H1 (cell line): ENCODE results near the gene FIG4. TPM values are rescaled to one million over a fixed set of nuclear protein-coding genes. Genes with fewer than 3 reads are reported as not detected.

Experiments
- CTCF ChIA-PET: fragments of 300-600 bp; sonication (Branson Sonifier 250); formaldehyde crosslinking; loops from one replicate; lab custom pipeline; 2021; ENCODE audit not compliant: partially characterized antibody; lab: Charles Lee
- POLR2A ChIA-PET: fragments of 300-600 bp; sonication (Branson Sonifier 250); formaldehyde crosslinking; loops from one replicate; lab custom pipeline; 2021; ENCODE audit warnings: inconsistent platforms; ENCODE audit not compliant: partially characterized antibody; lab: Charles Lee
- DNase-seq, 2 experiments: peaks; one replicate each; pipeline versions ENCODE4 v3.0.0 to v3.0.0-alpha.2; 2010 to 2022; ENCODE audit warnings: low spot score in 2 of 2, low read depth in 1 of 2, mixed read lengths in 1 of 2
- FAIRE-seq: peaks from 2 replicates; lab custom pipeline; 2011; peaks lifted over from hg19 to GRCh38; lab: Jason Lieb, UNC
- H2AFZ ChIP-seq: 2 replicates; pipeline ENCODE4 v1.8.1; 2012; ENCODE audit warnings: low read length, inconsistent platforms
- H2AK5ac ChIP-seq: 2 replicates; pipeline ENCODE4 v1.6.1; 2013; ENCODE audit warnings: low read depth, low read length
- H2BK120ac ChIP-seq: replicated peaks from 2 replicates; pipeline ENCODE3; 2013; ENCODE audit warnings: low read depth, low read length, inconsistent platforms
- H2BK12ac ChIP-seq: 2 replicates; pipeline ENCODE4 v1.6.1; 2013; ENCODE audit warnings: low read depth, low read length
- H2BK15ac ChIP-seq: 2 replicates; pipeline ENCODE4 v1.6.1; 2013; ENCODE audit warnings: low read length
- H2BK20ac ChIP-seq: 2 replicates; pipeline ENCODE4 v1.6.1; 2013; ENCODE audit warnings: low read length
- H2BK5ac ChIP-seq: 2 replicates; pipeline ENCODE4 v1.6.1; 2013; ENCODE audit warnings: low read depth, low read length
- H3K14ac ChIP-seq: 2 replicates; pipeline ENCODE4 v1.6.1; 2013; ENCODE audit warnings: inconsistent platforms; ENCODE audit not compliant: insufficient read length
- H3K18ac ChIP-seq: 2 replicates; pipeline ENCODE4 v1.6.1; 2013; ENCODE audit warnings: low read length; ENCODE audit errors: extremely low read depth
- H3K23ac ChIP-seq: 2 replicates; pipeline ENCODE4 v1.6.1; 2013; ENCODE audit warnings: inconsistent platforms; ENCODE audit not compliant: insufficient read length
- H3K23me2 ChIP-seq: 2 replicates; pipeline ENCODE4 v1.6.1; 2013; ENCODE audit warnings: low read depth, low read length
- H3K27ac ChIP-seq: 2 replicates; pipeline ENCODE4 v1.6.1; 2011; ENCODE audit warnings: low read depth, low read length, inconsistent platforms
- H3K27me3 ChIP-seq, 4 experiments: replicated peaks in 1 of 4; 1 replicate in 1 of 4; 2 replicates in 3 of 4; pipeline versions ENCODE4 v1.6.1 to v1.8.1; 2011 to 2013; ENCODE audit warnings: low read length in 3 of 4, mild to moderate bottlenecking in 3 of 4, inconsistent platforms in 2 of 4, mixed read lengths in 2 of 4, moderate library complexity in 1 of 4; ENCODE audit not compliant: control insufficient read depth in 3 of 4, insufficient read depth in 3 of 4; ENCODE audit errors: extremely low read depth in 1 of 4
- H3K36me3 ChIP-seq, 4 experiments: 2 replicates each; pipeline versions ENCODE4 v1.6.1 to v1.8.1; 2011 to 2013; ENCODE audit warnings: mild to moderate bottlenecking in 4 of 4, low read length in 3 of 4, moderate library complexity in 2 of 4, control low read depth in 1 of 4, inconsistent platforms in 1 of 4; ENCODE audit not compliant: insufficient read depth in 4 of 4, control insufficient read depth in 2 of 4
- H3K4ac ChIP-seq: replicated peaks from 2 replicates; pipeline ENCODE3; 2013; ENCODE audit warnings: low read length, low read depth, mixed read lengths, inconsistent platforms; ENCODE audit not compliant: insufficient read length
- H3K4me1 ChIP-seq, 4 experiments: replicated peaks in 1 of 4; 1 replicate in 1 of 4; 2 replicates in 3 of 4; pipeline versions ENCODE4 v1.6.1 to v1.8.1; 2011 to 2013; ENCODE audit warnings: low read length in 3 of 4, inconsistent platforms in 2 of 4, mixed read lengths in 1 of 4; ENCODE audit not compliant: insufficient read depth in 4 of 4, control insufficient read depth in 3 of 4
- H3K4me2 ChIP-seq, 2 experiments: 2 replicates each; pipeline versions ENCODE4 v1.6.1 to v1.8.1; 2011 to 2013; ENCODE audit warnings: low read depth in 2 of 2, low read length in 2 of 2, control low read depth in 1 of 2, inconsistent platforms in 1 of 2, mild to moderate bottlenecking in 1 of 2; ENCODE audit not compliant: insufficient read depth in 1 of 2
- H3K4me3 ChIP-seq, 4 experiments: fragments of 200-600, 300-600 bp in 1 of 4; sonication (generic), shearing (Covaris generic), sonication (Bioruptor Twin) in 1 of 4; 2 replicates each; pipeline versions ENCODE4 v1.5.1 to v1.8.1; 2011 to 2016; ENCODE audit warnings: low read length in 4 of 4, low read depth in 3 of 4, control low read depth in 2 of 4, inconsistent platforms in 2 of 4, mild to moderate bottlenecking in 2 of 4, mixed read lengths in 1 of 4, moderate library complexity in 1 of 4; ENCODE audit not compliant: insufficient read depth in 2 of 4; ENCODE audit errors: extremely low read depth in 1 of 4
- H3K56ac ChIP-seq: replicated peaks from 2 replicates; pipeline ENCODE3; 2013; ENCODE audit warnings: low read depth, mild to moderate bottlenecking, mixed read lengths, low read length, inconsistent platforms; ENCODE audit not compliant: insufficient read length
- H3K79me1 ChIP-seq: 2 replicates; pipeline ENCODE4 v1.6.1; 2013; ENCODE audit warnings: low read depth, low read length, control low read depth
- H3K79me2 ChIP-seq, 2 experiments: 2 replicates each; pipeline versions ENCODE4 v1.6.1 to v1.8.1; 2012 to 2013; ENCODE audit warnings: low read length in 2 of 2, mild to moderate bottlenecking in 2 of 2, inconsistent platforms in 1 of 2; ENCODE audit not compliant: insufficient read depth in 2 of 2, control insufficient read depth in 1 of 2
- H3K9ac ChIP-seq, 4 experiments: replicated peaks in 1 of 4; 1 replicate in 1 of 4; 2 replicates in 3 of 4; pipeline versions ENCODE4 v1.6.1 to v1.8.1; 2011 to 2013; ENCODE audit warnings: low read depth in 3 of 4, low read length in 3 of 4, control low read depth in 2 of 4, mild to moderate bottlenecking in 2 of 4, moderate library complexity in 2 of 4, inconsistent platforms in 1 of 4; ENCODE audit errors: extremely low read depth in 1 of 4
- H3K9me3 ChIP-seq, 2 experiments: 2 replicates each; pipeline versions ENCODE4 v1.6.1 to v1.8.1; 2012 to 2013; ENCODE audit warnings: mild to moderate bottlenecking in 2 of 2, moderate library complexity in 2 of 2, control low read depth in 1 of 2, inconsistent platforms in 1 of 2, low read depth in 1 of 2, low read length in 1 of 2, mixed read lengths in 1 of 2; ENCODE audit not compliant: insufficient read depth in 2 of 2
- H4K20me1 ChIP-seq, 2 experiments: replicated peaks in 1 of 2; 2 replicates each; pipeline versions ENCODE3 to v1.8.1; 2011 to 2013; ENCODE audit warnings: inconsistent platforms in 2 of 2, low read length in 2 of 2, mild to moderate bottlenecking in 1 of 2; ENCODE audit not compliant: insufficient read depth in 2 of 2, control insufficient read depth in 1 of 2
- H4K5ac ChIP-seq: 2 replicates; pipeline ENCODE4 v1.6.1; 2013; ENCODE audit warnings: low read length, low read depth, mixed read lengths, inconsistent platforms; ENCODE audit not compliant: insufficient read length
- H4K8ac ChIP-seq: 2 replicates; pipeline ENCODE4 v1.8.0; 2013; ENCODE audit warnings: mild to moderate bottlenecking, moderate library complexity, low read length, inconsistent platforms; ENCODE audit not compliant: insufficient read depth; ENCODE audit errors: extremely low read depth
- H4K91ac ChIP-seq: replicated peaks from 2 replicates; pipeline ENCODE3; 2013; ENCODE audit warnings: low read length, mixed read lengths, inconsistent platforms; ENCODE audit not compliant: insufficient read length
- HDAC2 ChIP-seq, 2 experiments: fragments of 300-600 bp in 1 of 2; sonication (generic) in 1 of 2; IDR thresholded peaks; 2 replicates each; pipeline ENCODE4 v1.6.1; 2011 to 2012; ENCODE audit warnings: low read depth in 2 of 2, low read length in 2 of 2, mild to moderate bottlenecking in 2 of 2, moderate library complexity in 2 of 2, borderline replicate concordance in 1 of 2, inconsistent platforms in 1 of 2
- KDM1A ChIP-seq: fragments of 200-600, 300-600 bp; sonication (generic); IDR thresholded peaks from 2 replicates; pipeline ENCODE4 v1.7.1; 2016; ENCODE audit warnings: mild to moderate bottlenecking, low read length, borderline replicate concordance
- MAFK ChIP-seq: IDR thresholded peaks from 2 replicates; pipeline ENCODE4 v1.6.1; 2012; ENCODE audit warnings: low read depth, mild to moderate bottlenecking, improper control_type of control experiment, low read length
- RAD21 ChIP-seq, 2 experiments: IDR thresholded peaks in 1 of 2; conservative IDR thresholded peaks in 1 of 2; 2 replicates each; pipeline ENCODE4 v1.6.1; 2011; ENCODE audit warnings: low read depth in 2 of 2, low read length in 2 of 2, improper control_type of control experiment in 1 of 2, inconsistent platforms in 1 of 2, mild to moderate bottlenecking in 1 of 2, moderate library complexity in 1 of 2
- RBBP5 ChIP-seq: IDR thresholded peaks from 2 replicates; pipeline ENCODE4 v1.7.1; 2012; ENCODE audit warnings: low read depth, mild to moderate bottlenecking, inconsistent platforms, low read length, moderate library complexity, borderline replicate concordance
- SAP30 ChIP-seq: fragments of 300-600 bp; sonication (generic); IDR thresholded peaks from 2 replicates; pipeline ENCODE4 v1.7.1; 2012; ENCODE audit warnings: low read length, moderate library complexity, mild to moderate bottlenecking, inconsistent platforms; ENCODE audit not compliant: insufficient read depth, insufficient replicate concordance
- SUZ12 ChIP-seq: fragments of 200-600 bp; sonication (generic); IDR thresholded peaks from 2 replicates; pipeline ENCODE4 v1.6.1; 2012; ENCODE audit warnings: mild to moderate bottlenecking, inconsistent platforms, low read length, moderate library complexity, mixed read lengths
- TBP ChIP-seq: IDR thresholded peaks from 2 replicates; pipeline ENCODE4 v1.6.1; 2011; ENCODE audit warnings: low read depth, low read length, improper control_type of control experiment
- TEAD4 ChIP-seq: IDR thresholded peaks from 2 replicates; pipeline ENCODE4 v1.6.1; 2012; ENCODE audit warnings: low read depth, low read length, inconsistent platforms, mixed read lengths
- WGBS, 2 experiments: shearing (Covaris generic) in 1 of 2; methylation state at CpG; one replicate each; pipeline versions ENCODE4 v1.1.6 to v1.1.7; 2013 to 2015; ENCODE audit warnings: low lambda C conversion rate in 2 of 2, mixed read lengths in 2 of 2, inconsistent platforms in 1 of 2, low coverage in 1 of 2, missing lambda C conversion rate in 1 of 2; ENCODE audit not compliant: insufficient replicate concordance in 2 of 2, insufficient coverage in 1 of 2, insufficient read length in 1 of 2; ENCODE audit errors: extremely low coverage in 1 of 2, missing lambda C conversion rate in 1 of 2; 5-methylcytosine and 5-hydroxymethylcytosine counted together
- polyA plus RNA-seq, 7 experiments: library from polyadenylated mRNA; depleted of rRNA in 3 of 7; stranded (reverse) in 5 of 7; unstranded in 2 of 7; fragments of >200 nt in 5 of 7; fragments of 200-250 nt in 2 of 7; gene quantifications; 1 replicate in 5 of 7; 2 replicates in 1 of 7; 4 replicates in 1 of 7; pipeline versions ENCODE4 v1.2.1 to v1.2.3, GENCODE V29; 2011 to 2013; ENCODE audit warnings: missing spikeins in 2 of 7, mixed read lengths in 2 of 7
- total RNA-seq: library from RNA; stranded (reverse); fragmentation: NEBNext Ultra II Directional; extraction: Animal tissue kit (Norgen Biotek cat#: 25700); gene quantifications from 2 replicates; pipeline ENCODE4 v1.2.1, GENCODE V29; 2021

The FIG4 gene
- total and polyA plus RNA-seq, 2 of the 8 experiments (the other 6 are each of a cell fraction or from before 2014, with no cell fraction given): 11.8 to 21.9 TPM

DNA sequence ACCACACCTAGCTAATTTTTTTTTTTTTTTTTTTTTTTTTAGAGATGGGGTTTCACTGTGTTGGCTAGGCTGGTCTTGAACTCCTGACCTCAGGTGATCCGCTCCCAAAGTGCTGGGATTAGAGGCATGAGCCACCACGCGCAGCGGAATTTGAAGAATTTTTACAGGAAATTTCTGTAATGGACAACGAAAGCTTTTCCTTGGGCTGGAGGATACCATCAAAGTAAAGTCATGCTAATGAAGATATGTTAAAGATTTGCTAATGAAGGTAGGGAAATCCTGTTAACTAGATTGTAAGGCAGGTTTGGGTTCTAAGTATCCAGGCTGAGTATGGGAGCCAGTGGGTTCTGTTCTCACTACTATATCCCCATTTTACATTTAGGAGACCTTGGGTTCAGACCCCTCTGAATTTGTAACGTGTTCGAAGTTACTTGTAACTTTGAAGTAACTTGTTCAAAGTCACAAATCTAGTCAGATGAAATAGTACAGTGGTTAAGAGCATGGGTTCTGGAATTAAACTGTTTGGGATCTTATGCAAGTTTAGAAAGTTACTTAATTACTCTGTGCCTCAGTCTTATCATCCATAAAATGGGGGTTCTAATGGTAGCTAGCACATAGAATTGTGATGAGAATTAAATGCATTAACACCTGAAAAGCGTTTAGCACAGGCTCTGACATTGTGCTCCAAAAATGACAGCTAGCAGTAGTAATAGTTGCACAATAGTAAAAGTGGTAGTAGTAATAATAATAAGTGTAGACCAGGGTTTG lies 163.6 kb downstream of the FIG4 start:
- Histone ChIP-seq H2BK120ac (no peak overlapping the region), H3K18ac (no peak overlapping the region), H4K91ac (no peak overlapping the region), H4K8ac (no peak overlapping the region), H2AK5ac (no peak overlapping the region), H3K4me2 (no peak overlapping the region), H3K56ac (no peak overlapping the region), H2BK5ac (peak overlapping the region; percentile 95; the same call in 1 of the 2 replicates), H4K20me1 (no peaks in the 10 kb centered on the region), H3K79me2 (no peaks in the 10 kb centered on the region; a peak in 1 of 4 replicates), H3K36me3 (no peaks in the 10 kb centered on the region), H3K14ac (no peak overlapping the region), H2BK12ac (no peak overlapping the region), H2AFZ (no peak overlapping the region), H4K5ac (no peak overlapping the region), H3K9ac (no peak overlapping the region), H2BK20ac (peak overlapping the region; percentile 74; the same call in 1 of the 2 replicates), H3K79me1 (no peaks in the 10 kb centered on the region), H3K4me1 (peaks cover 0 to 6% (median 2%) of the 10 kb centered on the region in 4 experiments; a peak in 2 of 7 replicates), H3K23ac (no peak overlapping the region), H3K27ac (no peak overlapping the region), H3K4ac (no peak overlapping the region), H2BK15ac (no peak overlapping the region), H3K9me3 (peaks cover 0 to 3% of the 10 kb centered on the region in 2 experiments; a peak in 1 of 4 replicates), H3K4me3 (no peak overlapping the region), H3K27me3 (no peaks in the 10 kb centered on the region), H3K23me2 (no peaks in the 10 kb centered on the region)
- peak in 1 of 2 experiments; percentile 15 for DNase-seq
- ChIA-PET CTCF (interaction anchor here (1.2 to 2.2 kb wide), 4 partner anchors 11 to 185 kb away, joined by 3 to 11 read pairs (median 4); no protein-coding TSS in a partner anchor), POLR2A (interaction anchor here (0.6 to 1.2 kb wide), 2 partner anchors 16 to 90 kb away, joined by 3 read pairs; no protein-coding TSS in a partner anchor)
- TF ChIP-seq TEAD4 (peak; percentile 84), KDM1A (peak; percentile 95), HDAC2 (IDR thresholded peaks at IDR 0.05; ENCODE audit: borderline replicate concordance in 1 of 2, low read depth in 2 of 2, low read length in 2 of 2) (no peak), RAD21 (IDR thresholded peaks at IDR 0.05 in 1 of 2, conservative IDR thresholded peaks at IDR 0.05 in 1 of 2; ENCODE audit: low read depth in 2 of 2, low read length in 2 of 2) (no peak), TBP (no peak), MAFK (no peak), SAP30 (no peak), SUZ12 (no peak), RBBP5 (no peak)
- 79% methylated on average over 8 of the region's 8 CpGs; no CpG with 5 or more reads in 1 of the 2 experiments for WGBS, 2 experiments
- FAIRE-seq: no peak
